GM12864 (cell line): ENCODE data around the gene GPR15LG.

Source experiments
- DNase-seq: peaks from one replicate; pipeline ENCODE4 v3.0.0-alpha.2; 2011; ENCODE audit warnings: low read depth
- H3K4me3 ChIP-seq: 2 replicates; pipeline ENCODE4 v1.5.1; 2011; ENCODE audit warnings: mild to moderate bottlenecking, low read depth, low read length, control low read depth
- TF ChIP-seq, protein P1 (sequence below): IDR thresholded peaks from 2 replicates; pipeline ENCODE4 v1.5.1; 2011; ENCODE audit warnings: low read depth, mild to moderate bottlenecking, moderate library complexity, low read length, control low read depth, inconsistent platforms; ENCODE audit errors: missing control alignments

The GPR15LG gene

DNA sequence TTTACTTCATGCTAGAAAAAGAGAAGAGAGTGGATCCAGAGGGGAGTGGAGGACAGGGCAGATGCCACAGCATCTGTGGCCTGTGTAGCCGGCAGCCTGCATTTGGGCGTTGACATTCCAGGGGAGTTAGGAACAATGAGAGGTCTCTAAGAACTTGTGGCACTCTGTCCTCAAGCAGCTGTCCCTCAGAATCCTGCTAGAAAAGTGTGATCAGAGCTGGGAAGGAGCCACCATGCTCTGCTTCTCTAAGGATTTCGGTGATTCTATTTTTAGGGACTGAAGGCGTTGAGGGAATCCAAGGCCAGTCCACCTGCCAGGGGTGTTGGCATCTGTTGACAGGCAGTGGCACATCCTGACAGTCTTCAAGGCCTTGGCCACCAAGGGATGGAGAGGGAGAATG lies 44.1 kb downstream of the GPR15LG start:
- DNase-seq = no peak
- no peak overlapping the region for H3K4me3 ChIP-seq
- TF ChIP-seq, protein P1, sequence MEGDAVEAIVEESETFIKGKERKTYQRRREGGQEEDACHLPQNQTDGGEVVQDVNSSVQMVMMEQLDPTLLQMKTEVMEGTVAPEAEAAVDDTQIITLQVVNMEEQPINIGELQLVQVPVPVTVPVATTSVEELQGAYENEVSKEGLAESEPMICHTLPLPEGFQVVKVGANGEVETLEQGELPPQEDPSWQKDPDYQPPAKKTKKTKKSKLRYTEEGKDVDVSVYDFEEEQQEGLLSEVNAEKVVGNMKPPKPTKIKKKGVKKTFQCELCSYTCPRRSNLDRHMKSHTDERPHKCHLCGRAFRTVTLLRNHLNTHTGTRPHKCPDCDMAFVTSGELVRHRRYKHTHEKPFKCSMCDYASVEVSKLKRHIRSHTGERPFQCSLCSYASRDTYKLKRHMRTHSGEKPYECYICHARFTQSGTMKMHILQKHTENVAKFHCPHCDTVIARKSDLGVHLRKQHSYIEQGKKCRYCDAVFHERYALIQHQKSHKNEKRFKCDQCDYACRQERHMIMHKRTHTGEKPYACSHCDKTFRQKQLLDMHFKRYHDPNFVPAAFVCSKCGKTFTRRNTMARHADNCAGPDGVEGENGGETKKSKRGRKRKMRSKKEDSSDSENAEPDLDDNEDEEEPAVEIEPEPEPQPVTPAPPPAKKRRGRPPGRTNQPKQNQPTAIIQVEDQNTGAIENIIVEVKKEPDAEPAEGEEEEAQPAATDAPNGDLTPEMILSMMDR = no peak

GRCh38 chr10:84221916-84222315 lies 48.3 kb downstream of the GPR15LG start:
- TF ChIP-seq, protein P1 = no peak
- H3K4me3 ChIP-seq = no peak overlapping the region
- no peak for DNase-seq

- H3K4me3 ChIP-seq = no peak overlapping the region
- TF ChIP-seq, protein P1 = no peak
- no peak for DNase-seq
Measured at GRCh38 chr10:84224411-84225028, 50.9 kb downstream of the GPR15LG start.

DNA sequence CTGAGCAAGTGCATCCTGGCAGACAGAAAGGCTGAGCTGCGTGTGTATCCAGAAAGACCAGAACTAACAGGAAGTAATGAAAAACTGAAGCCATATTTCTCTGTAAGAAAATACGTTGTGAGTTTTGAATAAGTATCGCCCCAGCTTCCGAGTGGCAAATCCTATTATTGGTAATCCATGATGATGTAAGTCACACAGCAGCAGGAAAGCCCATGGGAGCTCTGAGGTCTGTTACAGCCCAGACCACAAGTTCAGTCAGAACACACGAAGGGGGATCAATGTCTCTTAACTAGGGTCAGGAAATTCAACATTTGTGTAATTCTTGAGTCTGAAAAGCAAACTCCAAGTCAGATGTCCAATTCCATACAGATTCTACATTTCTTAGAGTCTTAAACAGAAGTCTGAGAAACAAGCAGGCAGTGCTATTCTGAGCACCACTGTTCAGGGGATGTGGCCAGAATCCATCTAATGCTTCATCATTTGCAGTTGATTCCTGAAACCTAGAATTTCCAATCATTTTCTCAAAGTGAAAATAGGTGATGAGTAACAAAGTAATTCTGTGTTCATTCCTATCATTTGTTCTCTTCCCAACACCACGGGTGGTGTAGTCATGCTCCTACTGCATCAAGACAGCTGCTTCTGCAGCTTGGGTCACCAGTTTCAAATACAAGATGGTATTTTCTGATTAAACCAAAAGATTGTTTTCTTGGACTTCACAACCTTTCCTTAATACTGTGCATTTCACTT lies 52.0 kb downstream of the GPR15LG start, which contains the start of gene LRIT2:
Gene LRIT2, minus strand, starts transcription at position 118 of the 747 bp plus-strand sequence. Its CDS starts 24 bp downstream, at position 94.
- no peak for DNase-seq
- TF ChIP-seq, protein P1 = no peak
- no peak within 1 kb of the TSS for H3K4me3 ChIP-seq

DNA sequence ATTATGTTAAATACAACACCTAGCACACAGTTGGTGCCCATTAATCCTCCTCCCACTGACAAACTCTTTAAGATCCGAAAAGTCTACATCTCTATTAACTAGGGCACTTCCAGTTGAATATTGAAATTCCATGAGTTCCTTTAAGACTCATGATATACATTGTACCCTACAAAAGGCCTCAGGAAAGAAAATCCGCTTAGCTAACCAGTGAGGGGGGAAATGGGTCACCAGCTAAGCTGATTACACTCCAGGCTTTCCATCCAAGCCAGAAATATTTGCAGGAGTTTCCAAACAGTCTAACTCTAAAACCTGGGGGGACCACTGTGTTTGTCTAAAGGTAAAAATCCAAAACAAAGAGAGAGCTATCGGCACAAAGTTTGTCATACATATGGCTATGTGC lies 53.0 kb downstream of the GPR15LG start:
- DNase-seq = no peak
- no peak overlapping the region for H3K4me3 ChIP-seq
- TF ChIP-seq, protein P1 = no peak

GRCh38 chr10:84227810-84228209 lies 54.2 kb downstream of the GPR15LG start:
- TF ChIP-seq, protein P1 = no peak
- H3K4me3 ChIP-seq = no peak overlapping the region
- DNase-seq = no peak

DNA sequence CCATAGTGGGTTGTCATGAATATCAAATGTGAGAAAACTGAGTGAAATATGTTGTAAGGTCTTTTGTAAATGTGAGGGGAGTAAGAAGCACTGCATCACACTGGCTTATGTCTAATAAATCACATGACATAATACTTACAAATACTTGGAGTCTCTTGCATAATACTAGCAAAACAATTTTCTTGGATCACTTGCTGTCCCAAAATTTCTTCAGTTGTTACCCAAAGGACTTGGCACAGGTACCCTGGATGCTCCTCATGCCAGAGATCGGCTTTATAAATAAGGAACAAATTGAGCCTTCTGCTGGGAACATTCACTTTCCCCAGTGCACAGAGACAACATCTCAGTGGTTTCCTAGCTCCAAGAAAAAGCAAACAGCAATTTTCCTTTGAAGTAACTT lies 56.8 kb downstream of the GPR15LG start:
- H3K4me3 ChIP-seq = no peak overlapping the region
- DNase-seq = no peak
- TF ChIP-seq, protein P1 = no peak
